HG03469 (cell line): ENCODE data around the gene PRKAR1B.
"Not testable (repeated sequence)": the region's sequence is repeated elsewhere in the genome, so short reads cannot be mapped to it uniquely, and the experiment has no call there.

Source experiments
- ATAC-seq: cut with Tn5 transposase; IDR thresholded peaks from one replicate; pipeline ENCODE4 v1.9.1; 2021; ENCODE audit warnings: mild to moderate bottlenecking, moderate library complexity, moderate number of reproducible peaks; ENCODE audit not compliant: unreplicated experiment

Gene PRKAR1B

GRCh38 chr7:651032-651728 is 75.9 kb downstream of the PRKAR1B start:
- no peak for ATAC-seq

DNA sequence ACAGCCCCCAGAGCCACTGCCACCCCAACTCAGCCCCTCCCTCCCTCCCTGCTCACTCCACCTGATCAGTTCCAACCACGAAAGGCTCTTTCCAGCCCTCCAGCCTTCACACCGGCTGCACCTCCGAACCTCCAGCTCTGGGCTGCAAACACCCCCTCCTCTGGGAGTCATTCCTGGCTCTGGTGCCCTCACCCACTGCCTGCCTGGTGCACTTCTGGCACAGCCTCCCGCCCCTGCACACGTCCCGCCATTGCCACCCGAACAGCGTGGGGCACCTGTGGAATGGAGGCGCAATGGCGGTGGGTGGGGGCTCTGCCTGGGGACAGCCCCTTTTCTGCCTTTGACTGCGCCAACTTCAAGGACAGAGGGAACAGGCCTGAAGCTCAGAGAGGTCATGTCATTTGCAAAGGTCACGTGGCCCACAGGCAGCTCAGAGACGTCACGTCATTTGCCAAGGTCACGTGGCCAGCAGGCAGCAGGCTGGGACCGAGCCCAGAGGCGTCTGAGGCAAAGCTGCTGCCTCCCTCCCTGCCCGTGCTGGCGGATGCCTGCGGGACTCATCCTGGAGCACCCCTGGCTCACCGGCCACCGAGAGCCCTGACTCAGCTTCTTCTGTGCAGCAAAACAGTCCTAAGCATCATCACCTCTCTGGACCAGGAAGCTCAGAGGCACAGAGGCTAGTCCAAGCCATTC is 76.6 kb downstream of the PRKAR1B start:
- ATAC-seq, result no peak

- no peak for ATAC-seq
Measured at GRCh38 chr7:646951-647350, 80.1 kb downstream of the PRKAR1B start.

DNA sequence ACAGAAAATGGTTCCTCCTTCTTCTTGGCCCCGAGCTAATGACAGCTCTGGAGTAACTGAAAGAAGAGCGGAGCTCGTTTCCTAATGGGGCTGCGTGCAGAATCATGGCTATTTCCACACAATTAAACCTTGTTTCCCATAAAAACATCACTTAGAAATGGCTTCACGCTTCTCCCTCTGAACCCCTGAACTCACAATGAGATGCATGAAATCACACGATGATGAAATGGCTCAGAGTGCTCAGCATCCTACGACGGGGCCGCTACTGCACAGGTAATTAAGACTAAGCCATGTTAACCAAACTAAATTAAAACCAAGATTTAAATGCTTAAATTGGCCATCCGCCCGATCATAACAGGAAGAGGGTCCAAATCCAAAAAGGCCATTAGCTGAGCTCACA is 80.6 kb downstream of the PRKAR1B start:
- no peak for ATAC-seq

DNA sequence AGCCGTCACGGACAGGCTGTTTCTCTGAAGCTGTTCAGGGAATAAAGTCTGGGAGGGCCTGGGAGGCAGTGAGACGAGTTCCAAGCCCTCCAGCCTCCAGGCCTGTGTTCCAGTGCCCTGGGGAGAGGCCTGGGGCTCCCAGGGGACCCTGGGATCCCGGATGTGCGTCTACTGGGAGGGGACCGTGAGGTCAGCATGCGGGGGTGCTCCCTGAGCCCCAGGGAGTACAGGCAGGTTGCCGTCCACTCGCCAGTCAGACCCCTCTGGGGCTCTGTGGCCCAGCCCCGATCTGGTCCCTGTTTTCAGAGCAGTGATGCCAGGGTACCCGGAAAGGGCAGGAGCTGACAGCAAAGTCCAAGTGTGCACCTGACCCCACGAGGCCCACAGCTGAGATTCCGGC is 81.5 kb downstream of the PRKAR1B start:
- ATAC-seq, result no peak

GRCh38 chr7:644381-645305 is 82.4 kb downstream of the PRKAR1B start:
- no peak for ATAC-seq

DNA sequence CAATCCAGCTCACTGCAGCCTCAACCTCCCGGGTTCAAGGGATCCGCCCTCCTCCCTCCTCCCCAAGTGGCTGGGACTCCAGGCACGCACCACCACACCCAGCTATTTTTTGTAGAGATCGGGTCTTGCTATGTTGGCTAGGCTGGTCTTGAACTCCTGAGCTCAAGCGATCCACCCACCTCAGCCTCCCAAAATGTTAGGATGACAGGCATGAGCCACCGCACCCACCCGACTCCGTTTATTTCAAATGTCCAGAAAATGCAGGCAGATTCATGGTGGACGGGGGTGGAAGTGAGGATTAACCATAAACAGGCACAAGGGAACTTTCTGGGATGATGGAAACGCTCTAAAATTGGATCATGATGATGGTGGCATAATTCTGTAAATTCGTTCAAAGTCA is 85.1 kb downstream of the PRKAR1B start:
- ATAC-seq, result no peak

DNA sequence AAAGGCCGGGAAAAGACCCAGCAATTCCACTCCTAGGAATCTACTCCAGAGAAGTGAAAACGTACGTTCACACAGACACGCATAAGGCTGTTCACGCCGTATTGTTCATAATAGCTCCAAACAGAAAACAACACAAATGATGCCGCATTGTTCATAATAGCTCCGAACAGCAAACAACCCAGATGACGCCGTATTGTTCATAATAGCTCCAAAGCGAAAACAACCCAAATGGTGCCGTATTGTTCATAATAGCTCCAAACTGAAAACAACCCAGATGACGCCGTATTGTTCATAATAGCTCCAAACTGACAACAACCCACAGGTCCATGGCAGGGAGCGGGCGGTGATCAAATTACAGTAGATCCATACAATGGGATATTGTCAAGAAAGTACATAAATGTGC is 85.8 kb downstream of the PRKAR1B start:
- ATAC-seq, result no peak

DNA sequence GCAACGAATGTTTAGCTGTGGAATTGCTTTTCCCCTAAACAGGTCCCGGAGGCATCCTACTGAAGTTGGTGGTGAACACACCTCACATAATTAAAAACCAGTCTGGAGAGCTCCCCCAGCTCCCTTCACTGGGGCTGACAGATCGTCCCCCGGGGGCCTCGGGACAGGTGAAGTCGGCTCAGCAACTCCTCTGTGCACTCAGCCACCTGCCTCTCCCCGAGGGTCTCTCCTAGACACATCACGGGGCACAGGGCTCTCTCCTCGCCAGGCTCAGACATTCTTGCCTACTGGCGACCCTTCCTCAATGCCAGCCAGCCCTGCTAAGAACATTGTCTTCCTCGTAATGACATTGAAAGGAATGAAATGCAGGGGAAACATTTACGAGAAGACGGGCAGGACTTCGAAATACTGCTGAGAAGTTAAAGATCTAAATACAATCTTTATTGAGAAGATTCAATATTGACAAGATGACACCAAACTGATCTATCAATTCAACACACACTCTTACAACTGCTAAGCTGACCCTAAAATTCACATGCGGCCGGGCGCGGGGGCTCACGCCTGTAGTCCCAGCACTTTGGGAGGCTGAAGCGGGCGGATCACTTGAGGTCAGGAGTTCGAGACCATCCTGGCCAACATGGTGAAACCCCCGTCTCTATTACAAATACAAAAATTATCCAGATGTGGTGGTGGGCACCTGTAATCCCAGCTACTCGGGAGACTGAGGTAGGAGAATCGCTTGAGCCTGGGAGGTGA is 88.6 kb downstream of the PRKAR1B start:
- ATAC-seq, result no peak

DNA sequence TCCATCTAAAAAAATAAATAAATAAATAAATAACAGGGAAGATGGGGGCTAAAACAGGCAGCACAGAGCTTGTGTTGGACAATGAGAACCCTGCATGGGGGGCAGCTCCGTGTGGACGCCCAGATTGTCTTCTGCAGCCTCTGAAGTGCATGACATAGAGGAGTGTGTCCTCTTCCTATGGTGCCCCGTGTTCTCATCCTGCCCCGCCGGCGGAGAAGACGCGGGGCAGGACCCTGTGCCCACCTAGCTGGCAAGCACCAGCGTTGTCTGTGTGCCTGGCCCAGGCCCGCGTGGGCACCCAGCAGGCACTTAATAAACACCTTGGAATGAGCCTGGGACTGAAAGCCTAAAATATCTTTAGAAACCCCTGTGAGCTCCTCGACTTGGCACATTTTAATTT is 89.3 kb downstream of the PRKAR1B start:
- ATAC-seq, result no peak

DNA sequence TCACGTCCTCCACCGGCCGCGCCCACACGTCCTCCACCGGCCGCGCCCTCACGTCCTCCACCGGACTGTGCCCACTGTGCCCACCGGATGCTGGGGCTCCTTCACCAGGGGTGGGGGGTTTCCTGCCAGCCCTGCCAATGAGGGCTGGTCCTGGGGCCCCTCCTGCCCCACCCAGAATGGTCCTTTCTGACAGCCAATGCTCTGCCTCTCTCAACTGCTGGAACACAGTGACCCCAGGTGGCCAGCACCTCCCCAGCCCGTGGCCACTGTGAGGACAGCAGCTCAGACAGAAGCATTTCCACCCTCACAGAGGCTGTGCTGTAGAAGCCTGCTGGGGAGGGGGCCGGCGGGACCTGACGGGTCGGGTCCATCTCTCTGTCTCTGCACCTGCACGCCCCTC is 90.7 kb downstream of the PRKAR1B start:
- no peak for ATAC-seq

- not testable (repeated sequence) for ATAC-seq
Measured at GRCh38 chr7:635687-636382, 91.2 kb downstream of the PRKAR1B start.

GRCh38 chr7:635227-635626 is 91.9 kb downstream of the PRKAR1B start:
- ATAC-seq, result no peak

- no peak for ATAC-seq
Measured at GRCh38 chr7:633381-634018, 93.6 kb downstream of the PRKAR1B start.

DNA sequence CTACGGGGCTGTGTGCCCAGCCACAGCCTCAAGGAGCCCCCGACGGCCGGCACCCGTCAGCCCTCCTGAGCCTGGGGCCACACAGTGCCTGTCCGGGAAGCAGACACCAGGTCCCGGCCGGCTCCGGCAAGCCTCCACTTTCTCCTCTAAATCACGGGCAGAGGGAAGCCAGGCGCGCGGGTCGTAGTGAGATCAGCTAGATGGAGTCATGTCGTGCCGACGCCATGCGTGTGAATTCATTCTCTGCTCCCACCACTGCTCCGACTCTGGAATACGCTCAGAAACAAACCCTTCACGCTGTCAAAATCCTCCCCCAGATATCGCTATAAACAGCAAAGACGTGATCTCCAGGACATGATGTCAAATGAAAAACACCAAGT is 94.3 kb downstream of the PRKAR1B start:
- ATAC-seq, result no peak

GRCh38 chr7:631964-632830 is 94.9 kb downstream of the PRKAR1B start:
- ATAC-seq, result no peak

DNA sequence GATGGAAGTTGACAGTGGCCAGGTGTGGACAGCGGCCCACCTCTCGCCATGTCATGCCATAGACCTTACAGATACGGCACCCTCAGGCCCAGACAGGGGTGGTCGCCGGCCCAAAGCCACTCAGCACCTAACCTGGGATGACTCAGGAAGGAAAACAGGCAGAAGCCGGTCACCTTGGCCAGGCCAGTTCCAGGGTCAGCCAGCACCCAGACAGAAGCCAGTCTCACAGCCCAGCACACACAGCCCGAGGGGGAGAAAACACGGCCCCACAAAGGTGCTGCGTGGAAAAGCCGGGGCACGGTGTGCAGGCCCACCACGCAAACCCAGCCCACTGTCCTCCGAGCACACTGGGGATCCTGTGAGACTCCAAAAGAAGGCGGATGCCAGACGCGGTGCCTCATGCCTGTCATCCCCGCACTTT is 95.8 kb downstream of the PRKAR1B start:
- ATAC-seq, result no peak

DNA sequence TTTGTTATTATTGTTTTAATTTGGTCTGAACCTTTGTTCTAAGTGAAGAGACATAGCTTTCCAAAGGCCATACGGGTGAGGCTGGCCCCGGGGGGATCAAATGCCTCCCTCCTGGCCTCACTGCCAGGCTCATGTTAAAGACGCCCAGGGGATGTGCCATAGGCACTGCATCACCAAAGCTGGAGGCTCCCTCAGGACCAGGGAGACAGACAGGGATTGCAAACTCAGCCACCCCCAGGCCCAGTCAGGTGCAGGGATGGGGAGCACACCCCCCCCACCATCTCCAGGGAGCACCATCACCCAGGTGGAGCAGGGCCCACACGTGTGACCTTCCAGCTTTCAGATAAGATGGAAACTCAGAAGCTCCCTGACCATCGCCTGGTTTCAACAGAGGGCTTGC is 96.5 kb downstream of the PRKAR1B start:
- no peak for ATAC-seq

GRCh38 chr7:630111-630511 is 97.0 kb downstream of the PRKAR1B start:
- no peak for ATAC-seq
